H1 (cell line): ENCODE results near the gene ZFP1. TPM values are rescaled to one million over a fixed set of nuclear protein-coding genes. Genes with fewer than 3 reads are reported as not detected.

Experiments
- CTCF ChIA-PET: fragments of 300-600 bp; sonication (Branson Sonifier 250); formaldehyde crosslinking; loops from one replicate; lab custom pipeline; 2021; ENCODE audit not compliant: partially characterized antibody; lab: Charles Lee
- POLR2A ChIA-PET: fragments of 300-600 bp; sonication (Branson Sonifier 250); formaldehyde crosslinking; loops from one replicate; lab custom pipeline; 2021; ENCODE audit warnings: inconsistent platforms; ENCODE audit not compliant: partially characterized antibody; lab: Charles Lee
- DNase-seq, 2 experiments: peaks; one replicate each; pipeline versions ENCODE4 v3.0.0 to v3.0.0-alpha.2; 2010 to 2022; ENCODE audit warnings: low spot score in 2 of 2, low read depth in 1 of 2, mixed read lengths in 1 of 2
- FAIRE-seq: peaks from 2 replicates; lab custom pipeline; 2011; peaks lifted over from hg19 to GRCh38; lab: Jason Lieb, UNC
- H2AFZ ChIP-seq: 2 replicates; pipeline ENCODE4 v1.8.1; 2012; ENCODE audit warnings: low read length, inconsistent platforms
- H2AK5ac ChIP-seq: 2 replicates; pipeline ENCODE4 v1.6.1; 2013; ENCODE audit warnings: low read depth, low read length
- H2BK120ac ChIP-seq: replicated peaks from 2 replicates; pipeline ENCODE3; 2013; ENCODE audit warnings: low read depth, low read length, inconsistent platforms
- H2BK12ac ChIP-seq: 2 replicates; pipeline ENCODE4 v1.6.1; 2013; ENCODE audit warnings: low read depth, low read length
- H2BK15ac ChIP-seq: 2 replicates; pipeline ENCODE4 v1.6.1; 2013; ENCODE audit warnings: low read length
- H2BK20ac ChIP-seq: 2 replicates; pipeline ENCODE4 v1.6.1; 2013; ENCODE audit warnings: low read length
- H2BK5ac ChIP-seq: 2 replicates; pipeline ENCODE4 v1.6.1; 2013; ENCODE audit warnings: low read depth, low read length
- H3K14ac ChIP-seq: 2 replicates; pipeline ENCODE4 v1.6.1; 2013; ENCODE audit warnings: inconsistent platforms; ENCODE audit not compliant: insufficient read length
- H3K18ac ChIP-seq: 2 replicates; pipeline ENCODE4 v1.6.1; 2013; ENCODE audit warnings: low read length; ENCODE audit errors: extremely low read depth
- H3K23ac ChIP-seq: 2 replicates; pipeline ENCODE4 v1.6.1; 2013; ENCODE audit warnings: inconsistent platforms; ENCODE audit not compliant: insufficient read length
- H3K23me2 ChIP-seq: 2 replicates; pipeline ENCODE4 v1.6.1; 2013; ENCODE audit warnings: low read depth, low read length
- H3K27ac ChIP-seq: 2 replicates; pipeline ENCODE4 v1.6.1; 2011; ENCODE audit warnings: low read depth, low read length, inconsistent platforms
- H3K27me3 ChIP-seq, 4 experiments: replicated peaks in 1 of 4; 1 replicate in 1 of 4; 2 replicates in 3 of 4; pipeline versions ENCODE4 v1.6.1 to v1.8.1; 2011 to 2013; ENCODE audit warnings: low read length in 3 of 4, mild to moderate bottlenecking in 3 of 4, inconsistent platforms in 2 of 4, mixed read lengths in 2 of 4, moderate library complexity in 1 of 4; ENCODE audit not compliant: control insufficient read depth in 3 of 4, insufficient read depth in 3 of 4; ENCODE audit errors: extremely low read depth in 1 of 4
- H3K36me3 ChIP-seq, 4 experiments: 2 replicates each; pipeline versions ENCODE4 v1.6.1 to v1.8.1; 2011 to 2013; ENCODE audit warnings: mild to moderate bottlenecking in 4 of 4, low read length in 3 of 4, moderate library complexity in 2 of 4, control low read depth in 1 of 4, inconsistent platforms in 1 of 4; ENCODE audit not compliant: insufficient read depth in 4 of 4, control insufficient read depth in 2 of 4
- H3K4ac ChIP-seq: replicated peaks from 2 replicates; pipeline ENCODE3; 2013; ENCODE audit warnings: low read length, low read depth, mixed read lengths, inconsistent platforms; ENCODE audit not compliant: insufficient read length
- H3K4me1 ChIP-seq, 4 experiments: replicated peaks in 1 of 4; 1 replicate in 1 of 4; 2 replicates in 3 of 4; pipeline versions ENCODE4 v1.6.1 to v1.8.1; 2011 to 2013; ENCODE audit warnings: low read length in 3 of 4, inconsistent platforms in 2 of 4, mixed read lengths in 1 of 4; ENCODE audit not compliant: insufficient read depth in 4 of 4, control insufficient read depth in 3 of 4
- H3K4me2 ChIP-seq, 2 experiments: 2 replicates each; pipeline versions ENCODE4 v1.6.1 to v1.8.1; 2011 to 2013; ENCODE audit warnings: low read depth in 2 of 2, low read length in 2 of 2, control low read depth in 1 of 2, inconsistent platforms in 1 of 2, mild to moderate bottlenecking in 1 of 2; ENCODE audit not compliant: insufficient read depth in 1 of 2
- H3K4me3 ChIP-seq, 4 experiments: fragments of 200-600, 300-600 bp in 1 of 4; sonication (generic), shearing (Covaris generic), sonication (Bioruptor Twin) in 1 of 4; 2 replicates each; pipeline versions ENCODE4 v1.5.1 to v1.8.1; 2011 to 2016; ENCODE audit warnings: low read length in 4 of 4, low read depth in 3 of 4, control low read depth in 2 of 4, inconsistent platforms in 2 of 4, mild to moderate bottlenecking in 2 of 4, mixed read lengths in 1 of 4, moderate library complexity in 1 of 4; ENCODE audit not compliant: insufficient read depth in 2 of 4; ENCODE audit errors: extremely low read depth in 1 of 4
- H3K56ac ChIP-seq: replicated peaks from 2 replicates; pipeline ENCODE3; 2013; ENCODE audit warnings: low read depth, mild to moderate bottlenecking, mixed read lengths, low read length, inconsistent platforms; ENCODE audit not compliant: insufficient read length
- H3K79me1 ChIP-seq: 2 replicates; pipeline ENCODE4 v1.6.1; 2013; ENCODE audit warnings: low read depth, low read length, control low read depth
- H3K79me2 ChIP-seq, 2 experiments: 2 replicates each; pipeline versions ENCODE4 v1.6.1 to v1.8.1; 2012 to 2013; ENCODE audit warnings: low read length in 2 of 2, mild to moderate bottlenecking in 2 of 2, inconsistent platforms in 1 of 2; ENCODE audit not compliant: insufficient read depth in 2 of 2, control insufficient read depth in 1 of 2
- H3K9ac ChIP-seq, 4 experiments: replicated peaks in 1 of 4; 1 replicate in 1 of 4; 2 replicates in 3 of 4; pipeline versions ENCODE4 v1.6.1 to v1.8.1; 2011 to 2013; ENCODE audit warnings: low read depth in 3 of 4, low read length in 3 of 4, control low read depth in 2 of 4, mild to moderate bottlenecking in 2 of 4, moderate library complexity in 2 of 4, inconsistent platforms in 1 of 4; ENCODE audit errors: extremely low read depth in 1 of 4
- H3K9me3 ChIP-seq, 2 experiments: 2 replicates each; pipeline versions ENCODE4 v1.6.1 to v1.8.1; 2012 to 2013; ENCODE audit warnings: mild to moderate bottlenecking in 2 of 2, moderate library complexity in 2 of 2, control low read depth in 1 of 2, inconsistent platforms in 1 of 2, low read depth in 1 of 2, low read length in 1 of 2, mixed read lengths in 1 of 2; ENCODE audit not compliant: insufficient read depth in 2 of 2
- H4K20me1 ChIP-seq, 2 experiments: replicated peaks in 1 of 2; 2 replicates each; pipeline versions ENCODE3 to v1.8.1; 2011 to 2013; ENCODE audit warnings: inconsistent platforms in 2 of 2, low read length in 2 of 2, mild to moderate bottlenecking in 1 of 2; ENCODE audit not compliant: insufficient read depth in 2 of 2, control insufficient read depth in 1 of 2
- H4K5ac ChIP-seq: 2 replicates; pipeline ENCODE4 v1.6.1; 2013; ENCODE audit warnings: low read length, low read depth, mixed read lengths, inconsistent platforms; ENCODE audit not compliant: insufficient read length
- H4K8ac ChIP-seq: 2 replicates; pipeline ENCODE4 v1.8.0; 2013; ENCODE audit warnings: mild to moderate bottlenecking, moderate library complexity, low read length, inconsistent platforms; ENCODE audit not compliant: insufficient read depth; ENCODE audit errors: extremely low read depth
- H4K91ac ChIP-seq: replicated peaks from 2 replicates; pipeline ENCODE3; 2013; ENCODE audit warnings: low read length, mixed read lengths, inconsistent platforms; ENCODE audit not compliant: insufficient read length
- MAFK ChIP-seq: IDR thresholded peaks from 2 replicates; pipeline ENCODE4 v1.6.1; 2012; ENCODE audit warnings: low read depth, mild to moderate bottlenecking, improper control_type of control experiment, low read length
- SP1 ChIP-seq: IDR thresholded peaks from 2 replicates; pipeline ENCODE4 v1.6.1; 2011; ENCODE audit warnings: low read depth, low read length
- SRF ChIP-seq: IDR thresholded peaks from 2 replicates; pipeline ENCODE4 v1.6.1; 2011; ENCODE audit warnings: mild to moderate bottlenecking, low read depth, low read length, moderate library complexity
- SUZ12 ChIP-seq: fragments of 200-600 bp; sonication (generic); IDR thresholded peaks from 2 replicates; pipeline ENCODE4 v1.6.1; 2012; ENCODE audit warnings: mild to moderate bottlenecking, inconsistent platforms, low read length, moderate library complexity, mixed read lengths
- TBP ChIP-seq: IDR thresholded peaks from 2 replicates; pipeline ENCODE4 v1.6.1; 2011; ENCODE audit warnings: low read depth, low read length, improper control_type of control experiment
- WGBS, 2 experiments: shearing (Covaris generic) in 1 of 2; methylation state at CpG; one replicate each; pipeline versions ENCODE4 v1.1.6 to v1.1.7; 2013 to 2015; ENCODE audit warnings: low lambda C conversion rate in 2 of 2, mixed read lengths in 2 of 2, inconsistent platforms in 1 of 2, low coverage in 1 of 2, missing lambda C conversion rate in 1 of 2; ENCODE audit not compliant: insufficient replicate concordance in 2 of 2, insufficient coverage in 1 of 2, insufficient read length in 1 of 2; ENCODE audit errors: extremely low coverage in 1 of 2, missing lambda C conversion rate in 1 of 2; 5-methylcytosine and 5-hydroxymethylcytosine counted together
- polyA plus RNA-seq, 7 experiments: library from polyadenylated mRNA; depleted of rRNA in 3 of 7; stranded (reverse) in 5 of 7; unstranded in 2 of 7; fragments of >200 nt in 5 of 7; fragments of 200-250 nt in 2 of 7; gene quantifications; 1 replicate in 5 of 7; 2 replicates in 1 of 7; 4 replicates in 1 of 7; pipeline versions ENCODE4 v1.2.1 to v1.2.3, GENCODE V29; 2011 to 2013; ENCODE audit warnings: missing spikeins in 2 of 7, mixed read lengths in 2 of 7
- total RNA-seq: library from RNA; stranded (reverse); fragmentation: NEBNext Ultra II Directional; extraction: Animal tissue kit (Norgen Biotek cat#: 25700); gene quantifications from 2 replicates; pipeline ENCODE4 v1.2.1, GENCODE V29; 2021

ZFP1 gene
- total and polyA plus RNA-seq, 2 of the 8 experiments (the other 6 are each of a cell fraction or from before 2014, with no cell fraction given) = 4.0 to 11.2 TPM

- no peak overlapping the region for H3K56ac ChIP-seq
- no peak overlapping the region for H3K4me3 ChIP-seq
- CTCF ChIA-PET = interaction anchor here (1.0 to 16.3 kb wide), 12 partner anchors 9 to 260 kb away, joined by 3 to 171 read pairs (median 4); partner anchors contain the start of gene ZNRF1
- H3K18ac ChIP-seq = no peak overlapping the region
- no peaks in the 10 kb centered on the region for H3K79me2 ChIP-seq
- no peak overlapping the region for H4K5ac ChIP-seq
- no peaks in the 10 kb centered on the region for H3K27me3 ChIP-seq
- no peak overlapping the region for H3K4ac ChIP-seq
- H4K20me1 ChIP-seq = no peaks in the 10 kb centered on the region
- peaks cover under 1 to 4% of the 10 kb centered on the region in 2 experiments; a peak in 2 of 4 replicates for H3K9me3 ChIP-seq
- no peak overlapping the region for H4K8ac ChIP-seq
- POLR2A ChIA-PET = interaction anchor here (0.9 to 5.7 kb wide), 5 partner anchors 9 to 124 kb away, joined by 3 to 37 read pairs (median 3); partner anchors contain the start of gene ZNRF1
- H2BK120ac ChIP-seq = no peak overlapping the region
- WGBS, 2 experiments = 85% methylated on average over 6 of the region's 6 CpGs; no CpG with 5 or more reads in 1 of the 2 experiments
- H2BK5ac ChIP-seq = peak overlapping the region; percentile 4; the same call in 1 of the 2 replicates
- H3K23me2 ChIP-seq = no peaks in the 10 kb centered on the region
- H2BK20ac ChIP-seq = no peak overlapping the region
- TF ChIP-seq SP1 = no peak
- TF ChIP-seq TBP = no peak
- no peak for TF ChIP-seq SUZ12
- 0 out of 2 replicates have a peak, but pooled peaks have one; percentile 20 for TF ChIP-seq MAFK
- no peak for TF ChIP-seq SRF
- no peak overlapping the region for H3K14ac ChIP-seq
- H3K4me1 ChIP-seq = peaks cover 4 to 9% (median 6%) of the 10 kb centered on the region in 4 experiments; a peak in 6 of 7 replicates
- no peak overlapping the region for H3K27ac ChIP-seq
- no peak overlapping the region for H4K91ac ChIP-seq
- H3K4me2 ChIP-seq = no peak overlapping the region
- no peak overlapping the region for H2BK15ac ChIP-seq
- H3K79me1 ChIP-seq = no peaks in the 10 kb centered on the region
- DNase-seq (no peak), FAIRE-seq (no peak)
- no peak overlapping the region; the same call in 1 of the 2 replicates for H2AK5ac ChIP-seq
- no peaks in the 10 kb centered on the region for H3K36me3 ChIP-seq
- H3K23ac ChIP-seq = no peak overlapping the region
- no peak overlapping the region for H2BK12ac ChIP-seq
- H3K9ac ChIP-seq = no peak overlapping the region
- H2AFZ ChIP-seq = no peak overlapping the region
These were observed 26.3 kb upstream of the ZFP1 start for GRCh38 chr16:75121949-75122568.
